GM12874 (cell line): ENCODE measurements around the gene SIX5.

Source experiments
- TF ChIP-seq, protein P1 (sequence below): IDR thresholded peaks from 2 replicates; pipeline ENCODE4 v1.5.1; 2011; ENCODE audit warnings: low read depth, mild to moderate bottlenecking, control low read depth, low read length, moderate library complexity; ENCODE audit not compliant: insufficient read depth

Gene SIX5

DNA sequence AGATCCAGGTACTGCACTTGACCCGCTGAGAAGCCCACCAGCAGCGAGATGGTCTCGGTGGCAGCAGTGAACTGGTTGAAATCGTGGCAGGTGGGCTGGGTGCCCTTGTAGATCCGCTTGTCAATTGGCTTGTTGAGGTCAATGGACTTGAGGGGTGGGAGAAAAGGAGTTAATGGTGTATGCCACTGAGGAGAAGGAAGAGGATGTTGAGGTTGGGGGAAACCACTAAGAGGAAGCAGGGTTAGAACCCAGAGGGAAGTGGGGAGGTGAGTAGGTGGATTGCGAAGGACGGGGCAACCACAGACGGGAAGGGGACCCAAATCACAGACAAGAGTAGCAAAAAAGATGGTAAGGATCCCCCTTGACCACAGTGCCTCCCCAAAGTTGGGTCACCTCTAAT is 21.9 kb upstream of the SIX5 start:
- TF ChIP-seq, protein P1, sequence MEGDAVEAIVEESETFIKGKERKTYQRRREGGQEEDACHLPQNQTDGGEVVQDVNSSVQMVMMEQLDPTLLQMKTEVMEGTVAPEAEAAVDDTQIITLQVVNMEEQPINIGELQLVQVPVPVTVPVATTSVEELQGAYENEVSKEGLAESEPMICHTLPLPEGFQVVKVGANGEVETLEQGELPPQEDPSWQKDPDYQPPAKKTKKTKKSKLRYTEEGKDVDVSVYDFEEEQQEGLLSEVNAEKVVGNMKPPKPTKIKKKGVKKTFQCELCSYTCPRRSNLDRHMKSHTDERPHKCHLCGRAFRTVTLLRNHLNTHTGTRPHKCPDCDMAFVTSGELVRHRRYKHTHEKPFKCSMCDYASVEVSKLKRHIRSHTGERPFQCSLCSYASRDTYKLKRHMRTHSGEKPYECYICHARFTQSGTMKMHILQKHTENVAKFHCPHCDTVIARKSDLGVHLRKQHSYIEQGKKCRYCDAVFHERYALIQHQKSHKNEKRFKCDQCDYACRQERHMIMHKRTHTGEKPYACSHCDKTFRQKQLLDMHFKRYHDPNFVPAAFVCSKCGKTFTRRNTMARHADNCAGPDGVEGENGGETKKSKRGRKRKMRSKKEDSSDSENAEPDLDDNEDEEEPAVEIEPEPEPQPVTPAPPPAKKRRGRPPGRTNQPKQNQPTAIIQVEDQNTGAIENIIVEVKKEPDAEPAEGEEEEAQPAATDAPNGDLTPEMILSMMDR = no peak

DNA sequence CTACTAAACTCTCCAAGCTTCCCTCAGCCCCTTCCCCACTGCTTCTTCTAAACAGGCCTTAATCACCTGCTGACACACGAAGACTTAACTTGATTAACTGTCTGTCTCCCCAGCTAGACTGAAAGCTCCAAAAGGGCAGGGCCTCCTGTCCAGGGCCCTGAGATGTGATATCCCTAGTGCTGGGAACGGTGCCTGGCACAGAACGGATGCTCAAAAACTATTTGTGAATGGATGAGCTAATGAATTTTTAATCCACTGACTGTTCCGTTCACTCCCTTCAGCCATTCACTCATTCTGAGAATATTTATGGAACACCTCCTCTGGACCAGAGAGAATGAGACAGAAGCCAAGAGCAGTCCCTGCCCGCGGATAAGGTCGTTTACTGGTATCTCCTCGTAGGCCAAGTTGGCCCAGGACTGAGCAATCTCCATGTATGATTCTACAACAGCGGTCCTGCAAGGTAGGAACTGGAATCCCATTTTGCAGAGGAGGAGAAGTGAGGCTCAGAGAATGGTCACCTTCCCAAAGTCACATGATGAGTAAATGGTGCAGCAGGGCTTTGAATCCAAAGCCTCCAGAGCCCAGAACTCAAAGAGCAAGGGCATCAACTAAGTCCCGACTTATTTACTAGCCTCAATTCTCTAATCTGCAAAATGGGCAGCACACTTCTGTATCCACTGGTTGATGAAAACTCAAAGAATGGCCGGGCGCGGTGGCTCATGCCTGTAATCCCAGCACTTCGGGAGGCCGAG is 20.2 kb upstream of the SIX5 start:
- TF ChIP-seq, protein P1 = no peak

DNA sequence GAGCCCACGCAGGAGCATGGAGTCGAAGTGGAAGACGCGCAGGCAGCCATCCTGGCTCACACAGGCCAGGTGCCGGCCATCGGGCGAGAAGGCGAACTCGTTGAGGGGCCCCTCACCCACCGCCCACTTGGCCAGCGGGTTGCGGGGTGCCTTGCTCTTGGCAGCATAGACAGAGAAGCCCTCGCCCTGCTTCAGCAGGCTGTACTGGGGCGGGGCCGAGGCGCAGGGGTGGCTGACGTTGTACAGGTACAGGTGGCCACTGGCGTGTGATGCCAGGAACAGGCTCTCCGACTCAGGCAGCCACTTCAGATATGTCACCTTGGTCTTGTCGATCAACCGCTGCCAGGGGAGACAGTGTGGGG is 17.5 kb upstream of the SIX5 start:
- TF ChIP-seq, protein P1 = no peak

DNA sequence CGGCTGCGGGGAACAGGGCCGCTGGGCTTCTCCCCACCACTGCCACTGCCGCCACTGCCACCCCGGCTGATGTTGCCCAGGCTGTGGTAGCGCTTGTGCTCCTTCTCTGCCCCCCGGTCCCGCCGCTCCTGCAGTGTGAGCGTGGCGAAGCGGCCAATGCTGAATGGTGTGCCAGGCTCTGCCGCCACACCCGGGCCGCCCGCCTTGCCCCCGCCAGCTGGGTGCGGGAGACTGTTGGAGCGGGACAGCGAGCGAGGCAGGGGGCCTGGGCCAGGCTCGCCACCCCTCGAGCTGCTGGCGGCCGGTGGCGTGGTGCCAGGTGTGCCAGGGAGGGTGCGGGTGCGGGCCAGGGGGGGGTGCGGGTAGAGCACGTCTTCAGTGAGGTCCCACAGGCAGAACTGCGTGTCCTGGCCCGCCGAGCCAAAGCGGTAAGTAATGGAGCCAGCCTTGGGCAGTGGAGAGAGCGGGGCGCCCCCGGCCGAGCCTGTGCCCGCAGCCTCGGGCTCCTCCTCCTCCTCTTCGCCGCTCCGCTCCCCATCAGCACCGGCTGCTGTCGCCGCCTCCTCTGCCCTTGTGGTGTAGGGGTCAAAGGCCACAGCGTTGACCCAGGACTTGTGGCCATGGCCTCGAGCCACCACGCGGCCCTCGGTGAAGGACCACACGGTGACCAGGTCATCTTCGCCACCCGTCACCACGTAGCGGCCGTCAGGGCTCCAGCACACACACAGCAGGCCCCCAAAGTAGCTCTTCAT is 16.9 kb upstream of the SIX5 start:
- TF ChIP-seq, protein P1 = no peak

DNA sequence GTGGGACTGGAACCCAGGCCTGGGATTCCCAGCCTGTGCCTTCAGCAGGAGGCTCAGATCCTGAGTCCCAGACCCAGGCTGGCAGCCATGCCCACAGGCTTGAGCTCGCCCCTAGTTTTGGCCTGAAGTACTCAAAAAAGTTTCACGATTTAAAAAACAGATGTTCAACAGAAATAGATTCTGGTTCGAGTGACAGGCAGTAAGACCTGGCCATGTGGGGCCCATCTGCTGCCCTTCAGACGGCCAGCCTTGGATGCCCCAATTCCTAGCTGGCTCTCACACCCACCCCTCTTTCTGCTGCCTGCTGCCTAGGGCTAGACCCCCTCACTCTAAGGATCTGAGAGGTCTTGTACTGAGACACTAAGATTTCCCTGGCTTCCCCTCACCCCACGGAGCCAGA is 16.0 kb upstream of the SIX5 start:
- TF ChIP-seq, protein P1 = no peak

DNA sequence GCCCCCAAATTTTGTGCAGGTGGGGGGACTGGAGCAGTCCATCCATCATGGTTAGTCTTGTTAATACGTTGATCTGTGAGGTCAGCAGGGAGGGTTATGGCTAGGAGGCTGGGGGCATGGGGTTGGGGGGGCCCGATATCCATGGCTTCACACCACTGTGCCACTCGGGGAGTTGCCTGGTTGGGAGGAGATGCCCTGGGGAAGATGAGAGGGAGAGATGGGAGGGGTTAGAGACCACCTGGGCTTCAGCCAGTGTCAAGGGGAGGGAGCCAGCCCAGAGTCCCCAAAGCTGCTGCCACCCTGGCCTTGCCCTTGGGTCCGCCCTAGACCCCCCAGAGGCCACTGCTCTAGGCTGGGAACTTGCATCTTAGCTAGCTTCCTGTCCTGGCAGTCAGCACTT is 15.0 kb upstream of the SIX5 start:
- TF ChIP-seq, protein P1 = no peak

DNA sequence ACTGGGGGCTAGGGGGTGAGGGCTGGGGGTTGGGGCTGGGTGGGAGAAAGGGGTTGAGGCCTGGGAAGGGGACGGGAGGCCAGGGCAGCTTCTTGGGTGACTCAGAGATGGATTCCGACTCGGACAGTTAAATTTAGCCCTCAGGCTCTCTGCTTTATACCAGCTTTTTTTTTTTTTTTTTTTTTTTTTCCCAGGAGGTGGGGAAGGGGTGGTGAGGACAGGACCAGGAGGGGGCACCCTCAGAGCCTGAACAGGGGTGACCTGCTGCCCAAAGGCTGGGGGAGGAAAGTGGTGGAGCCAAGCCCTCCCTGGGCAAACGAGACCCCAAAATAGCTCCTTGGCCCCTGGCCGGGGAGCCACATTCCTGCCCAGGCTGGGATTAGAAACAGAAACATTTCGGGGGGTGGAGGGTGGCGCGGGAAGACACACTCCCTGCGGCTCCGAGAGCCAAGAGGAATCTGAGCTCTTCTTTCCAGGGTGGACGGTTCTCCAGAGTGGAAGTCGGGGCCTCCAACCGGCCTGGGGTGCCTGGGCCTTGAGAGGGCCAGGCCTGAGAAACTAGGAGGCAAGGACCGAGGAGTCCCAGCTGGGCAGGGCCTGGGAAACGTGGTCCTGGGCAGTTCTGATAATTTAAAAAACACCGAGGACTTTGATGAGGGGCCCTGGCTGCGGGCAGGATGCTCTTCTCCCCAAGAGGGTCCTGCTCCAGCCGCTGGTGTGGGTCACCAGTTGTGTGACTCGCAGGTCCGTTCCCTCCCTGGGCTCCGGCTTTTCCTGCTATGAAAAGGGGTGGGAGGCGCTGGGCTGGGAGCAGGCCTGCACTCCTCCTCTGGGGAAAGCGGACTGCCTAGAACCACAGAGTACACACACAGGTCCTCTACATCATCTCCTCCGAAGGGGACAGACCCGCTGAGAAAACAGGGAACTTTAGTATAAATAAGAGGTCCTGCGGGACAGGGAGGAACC is 14.1 kb upstream of the SIX5 start:
- TF ChIP-seq, protein P1 = no peak
